Measurements from ENCODE around the gene PSORS1C2. TPM values are rescaled to one million over a fixed set of nuclear protein-coding genes. Genes with fewer than 3 reads are reported as not detected.
A peak's percentile ranks its signal among the peaks of the same experiment; 100 is the strongest.
"Not testable (repeated sequence)": the region's sequence is repeated elsewhere in the genome, so short reads cannot be mapped to it uniquely, and the experiment has no call there.

PSORS1C2 gene
- not detected for polyA plus RNA-seq (2012; ENCODE audit: insufficient read depth, insufficient read length, low read depth)

- no peak for DNase-seq
- Histone ChIP-seq H3K27me3 (no peaks in the 10 kb centered on the region), H3K4me3 (ENCODE audit: low read depth, low read length) (no peak within 1 kb of the TSS), H3K9me3 (no peaks in the 10 kb centered on the region), H3K36me3 (no peaks in the 10 kb centered on the region), H3K4me1 (no peaks in the 10 kb centered on the region)
- TF ChIP-seq, protein P1, sequence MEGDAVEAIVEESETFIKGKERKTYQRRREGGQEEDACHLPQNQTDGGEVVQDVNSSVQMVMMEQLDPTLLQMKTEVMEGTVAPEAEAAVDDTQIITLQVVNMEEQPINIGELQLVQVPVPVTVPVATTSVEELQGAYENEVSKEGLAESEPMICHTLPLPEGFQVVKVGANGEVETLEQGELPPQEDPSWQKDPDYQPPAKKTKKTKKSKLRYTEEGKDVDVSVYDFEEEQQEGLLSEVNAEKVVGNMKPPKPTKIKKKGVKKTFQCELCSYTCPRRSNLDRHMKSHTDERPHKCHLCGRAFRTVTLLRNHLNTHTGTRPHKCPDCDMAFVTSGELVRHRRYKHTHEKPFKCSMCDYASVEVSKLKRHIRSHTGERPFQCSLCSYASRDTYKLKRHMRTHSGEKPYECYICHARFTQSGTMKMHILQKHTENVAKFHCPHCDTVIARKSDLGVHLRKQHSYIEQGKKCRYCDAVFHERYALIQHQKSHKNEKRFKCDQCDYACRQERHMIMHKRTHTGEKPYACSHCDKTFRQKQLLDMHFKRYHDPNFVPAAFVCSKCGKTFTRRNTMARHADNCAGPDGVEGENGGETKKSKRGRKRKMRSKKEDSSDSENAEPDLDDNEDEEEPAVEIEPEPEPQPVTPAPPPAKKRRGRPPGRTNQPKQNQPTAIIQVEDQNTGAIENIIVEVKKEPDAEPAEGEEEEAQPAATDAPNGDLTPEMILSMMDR (IDR thresholded peaks at IDR 0.05; ENCODE audit: low read depth, low read length), result no peak
These were observed at the start of gene PSORS1C2 for GRCh38 chr6:31138982-31139381. Gene PSORS1C2, minus strand, starts transcription at chr6:31139066. Its CDS starts 40 bp downstream, at chr6:31139026.

- no peaks in the 10 kb centered on the region for H3K27me3 ChIP-seq
- no peaks in the 10 kb centered on the region for H3K36me3 ChIP-seq
- H3K9me3 ChIP-seq, result no peaks in the 10 kb centered on the region
- no peak overlapping the region for H3K4me3 ChIP-seq (ENCODE audit: low read depth, low read length)
- TF ChIP-seq, protein P1 (IDR thresholded peaks at IDR 0.05; ENCODE audit: low read depth, low read length), result no peak
- no peaks in the 10 kb centered on the region for H3K4me1 ChIP-seq
- no peak for DNase-seq
These were observed 48.9 kb upstream of the PSORS1C2 start for GRCh38 chr6:31187780-31188194.

DNA sequence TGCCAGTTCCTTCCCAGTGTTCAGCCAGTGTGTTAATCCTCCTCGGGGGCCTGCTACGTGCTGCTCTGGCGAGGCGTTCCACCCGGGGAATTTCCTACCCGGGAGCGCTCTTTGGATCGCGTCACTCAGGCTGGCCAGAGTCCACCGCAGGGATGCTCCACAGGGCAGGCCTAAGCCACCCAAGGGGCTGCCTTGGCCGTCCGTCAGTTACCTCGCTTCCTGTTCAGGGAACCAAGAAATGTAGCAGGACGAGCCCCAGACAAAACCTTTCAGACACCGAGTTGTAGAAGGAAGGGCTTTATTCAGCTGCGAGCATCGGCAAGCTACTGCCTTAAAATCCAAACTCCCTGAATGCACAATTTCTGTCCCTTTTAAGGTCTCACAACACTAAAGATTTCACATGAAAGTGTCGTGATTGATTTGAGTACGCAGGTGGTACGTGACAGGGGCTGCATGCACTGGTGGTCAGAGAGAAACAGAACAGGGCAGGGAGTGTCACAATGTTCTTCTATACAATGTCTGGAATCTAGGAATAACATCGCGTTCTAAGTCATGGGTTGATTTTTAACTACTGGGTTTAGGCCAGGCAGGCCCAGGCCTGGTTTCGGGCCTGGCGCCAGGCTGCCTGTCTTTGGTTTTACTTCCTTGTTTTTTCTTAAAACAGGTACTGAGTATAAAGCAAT, 47.3 kb upstream of the PSORS1C2 start:
- Histone ChIP-seq H3K36me3 (no peaks in the 10 kb centered on the region), H3K9me3 (no peaks in the 10 kb centered on the region), H3K4me1 (no peaks in the 10 kb centered on the region), H3K4me3 (ENCODE audit: low read depth, low read length) (no peak overlapping the region), H3K27me3 (no peaks in the 10 kb centered on the region)
- TF ChIP-seq, protein P1 (IDR thresholded peaks at IDR 0.05; ENCODE audit: low read depth, low read length), result no peak
- no peak for DNase-seq

DNA sequence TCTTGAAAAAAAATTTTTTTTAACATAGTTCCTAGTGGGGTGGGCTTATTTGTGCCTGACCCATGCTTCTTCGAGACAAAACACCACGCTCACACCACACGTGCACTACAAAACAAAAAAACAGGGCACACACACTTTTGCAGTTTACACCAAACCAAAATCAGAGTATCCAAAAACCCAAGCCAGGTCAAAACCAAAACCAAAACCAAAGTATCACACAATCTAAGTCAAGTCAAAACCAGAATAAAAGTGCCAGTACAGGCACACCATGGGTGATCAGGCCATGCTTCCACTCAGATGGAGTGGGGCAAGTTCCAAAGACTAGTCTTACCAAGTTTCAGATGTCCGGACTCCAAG, 46.8 kb upstream of the PSORS1C2 start:
- H3K4me1 ChIP-seq; H3K9me3 ChIP-seq; H3K4me3 ChIP-seq (ENCODE audit: low read depth, low read length); H3K27me3 ChIP-seq; H3K36me3 ChIP-seq; DNase-seq: not testable (repeated sequence)

- not testable (repeated sequence) for H3K9me3 ChIP-seq; H3K36me3 ChIP-seq; H3K4me1 ChIP-seq; H3K4me3 ChIP-seq (ENCODE audit: low read depth, low read length); DNase-seq; H3K27me3 ChIP-seq
These were observed 45.0 kb upstream of the PSORS1C2 start for GRCh38 chr6:31183859-31184258.

DNA sequence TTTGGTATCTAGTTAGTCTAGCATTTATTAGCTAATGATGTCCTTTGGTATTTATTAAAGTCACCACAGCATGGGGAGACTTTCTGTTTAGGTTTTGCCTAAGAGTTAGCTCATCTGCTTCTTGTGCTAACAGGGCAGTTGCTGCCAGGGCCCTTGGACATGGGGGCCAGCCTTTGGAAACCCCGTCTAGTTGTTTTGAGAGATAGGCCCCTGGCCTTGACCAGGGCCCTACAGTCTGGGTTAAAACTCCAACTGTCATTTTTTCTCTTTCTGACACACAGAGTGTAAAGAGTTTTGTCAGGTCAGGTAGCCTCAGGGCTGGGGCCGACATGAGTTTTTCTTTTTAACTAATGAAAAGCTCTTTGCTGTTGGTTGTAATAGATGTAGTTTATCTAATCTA, 44.4 kb upstream of the PSORS1C2 start:
- not testable (repeated sequence) for H3K27me3 ChIP-seq; H3K36me3 ChIP-seq; H3K9me3 ChIP-seq; DNase-seq; H3K4me1 ChIP-seq; H3K4me3 ChIP-seq (ENCODE audit: low read depth, low read length)

GRCh38 chr6:31180500-31180899, 41.6 kb upstream of the PSORS1C2 start:
- TF ChIP-seq, protein P1 (IDR thresholded peaks at IDR 0.05; ENCODE audit: low read depth, low read length), result no peak
- peak; percentile 82 for DNase-seq
- H3K36me3 ChIP-seq, result no peaks in the 10 kb centered on the region
- no peaks in the 10 kb centered on the region for H3K27me3 ChIP-seq
- H3K9me3 ChIP-seq, result no peaks in the 10 kb centered on the region
- peak overlapping the region; percentile 56 for H3K4me3 ChIP-seq (ENCODE audit: low read depth, low read length)
- H3K4me1 ChIP-seq, result no peaks in the 10 kb centered on the region

DNA sequence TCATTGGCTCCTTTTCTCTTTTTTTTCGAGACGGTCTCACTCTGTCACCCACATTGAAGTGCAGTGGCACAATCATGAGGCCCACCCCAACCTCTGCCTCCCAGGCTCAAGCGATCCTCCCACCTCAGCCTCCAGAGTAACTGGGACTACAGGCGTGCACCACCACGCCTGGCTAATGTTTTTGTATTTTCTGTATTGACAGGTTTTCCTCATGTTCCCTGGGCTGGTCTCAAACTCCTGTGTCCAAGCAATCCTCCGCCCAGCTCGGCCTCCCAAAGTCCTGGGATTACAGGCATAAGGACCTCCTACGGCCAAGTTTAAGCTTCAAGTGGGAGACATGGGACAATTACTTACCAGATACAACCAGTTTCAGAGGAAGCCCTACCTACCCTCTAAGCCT, 41.0 kb upstream of the PSORS1C2 start:
- H3K27me3 ChIP-seq, result no peaks in the 10 kb centered on the region
- DNase-seq, result no peak
- H3K9me3 ChIP-seq, result no peaks in the 10 kb centered on the region
- H3K4me3 ChIP-seq (ENCODE audit: low read depth, low read length), result peak overlapping the region; percentile 56
- H3K36me3 ChIP-seq, result no peaks in the 10 kb centered on the region
- H3K4me1 ChIP-seq, result no peaks in the 10 kb centered on the region
- TF ChIP-seq, protein P1 (IDR thresholded peaks at IDR 0.05; ENCODE audit: low read depth, low read length), result no peak

Measured in BE2C (cell line).